GM23338 (cell line): ENCODE results near the gene NUP107. TPM values are rescaled to one million over a fixed set of nuclear protein-coding genes. Genes with fewer than 3 reads are reported as not detected.

Experiments used
- ATAC-seq: fragments of 200-7000 bp; cut with Tn5 transposase; 3 replicates; pipeline ENCODE4 v1.9.1; 2020
- DNase-seq: peaks from one replicate; pipeline ENCODE4 v3.0.0-alpha.2; 2015; ENCODE audit warnings: low spot score
- H2AFZ ChIP-seq: fragments of 200-600 bp; sonication (generic); 2 replicates; pipeline ENCODE4 v1.8.0; 2016; ENCODE audit warnings: antibody characterized with exemption, mild to moderate bottlenecking, moderate library complexity
- H3F3A ChIP-seq: fragments of 200-600 bp; sonication (generic); replicated peaks from 2 replicates; pipeline ENCODE4 v1.8.0; 2017; ENCODE audit warnings: antibody characterized with exemption, mixed run types, low read depth
- H3K27ac ChIP-seq: fragments of 200-600 bp; sonication (generic); 2 replicates; pipeline ENCODE4 v1.6.1; 2016; ENCODE audit warnings: low read depth
- H3K27me3 ChIP-seq: fragments of 200-600 bp; sonication (generic); 2 replicates; pipeline ENCODE4 v1.8.0; 2016; ENCODE audit warnings: mild to moderate bottlenecking, mixed run types, moderate library complexity; ENCODE audit not compliant: insufficient read depth
- H3K36me3 ChIP-seq: fragments of 200-600 bp; sonication (generic); 2 replicates; pipeline ENCODE4 v1.8.0; 2016; ENCODE audit warnings: mild to moderate bottlenecking; ENCODE audit not compliant: insufficient read depth
- H3K4me1 ChIP-seq: fragments of 200-600 bp; sonication (generic); 2 replicates; pipeline ENCODE4 v1.8.0; 2016; ENCODE audit warnings: mild to moderate bottlenecking, moderate library complexity; ENCODE audit not compliant: insufficient read depth
- H3K4me2 ChIP-seq: fragments of 200-600 bp; sonication (generic); 2 replicates; pipeline ENCODE4 v1.7.1; 2017; ENCODE audit warnings: mixed run types
- H3K4me3 ChIP-seq: fragments of 200-600 bp; sonication (generic); 2 replicates; pipeline ENCODE4 v1.6.1; 2016; ENCODE audit warnings: mixed run types
- H3K79me2 ChIP-seq: fragments of 200-600 bp; sonication (generic); replicated peaks from 2 replicates; pipeline ENCODE4 v1.8.0; 2017; ENCODE audit warnings: mild to moderate bottlenecking; ENCODE audit not compliant: insufficient read depth
- H3K9me2 ChIP-seq: fragments of 200-600 bp; sonication (generic); 2 replicates; pipeline ENCODE4 v1.8.0; 2017; ENCODE audit not compliant: insufficient read depth
- H4K20me1 ChIP-seq: fragments of 200-600 bp; sonication (generic); replicated peaks from 2 replicates; pipeline ENCODE4 v1.8.0; 2017; ENCODE audit warnings: mild to moderate bottlenecking; ENCODE audit not compliant: insufficient read depth
- H3K27ac Mint-ChIP-seq: 2 replicates; pipeline ENCODE4 v1.8.0; 2020; ENCODE audit warnings: inconsistent platforms, mild to moderate bottlenecking, moderate library complexity, mixed read lengths
- H3K27me3 Mint-ChIP-seq: 3 replicates; pipeline ENCODE4 v1.8.0; 2022; ENCODE audit warnings: low read depth, mild to moderate bottlenecking, moderate library complexity, mixed read lengths, inconsistent platforms; ENCODE audit not compliant: insufficient read depth, poor library complexity
- H3K36me3 Mint-ChIP-seq: 3 replicates; pipeline ENCODE4 v1.8.0; 2021; ENCODE audit warnings: low read depth, mild to moderate bottlenecking, inconsistent platforms, moderate library complexity, mixed read lengths
- H3K4me1 Mint-ChIP-seq: 3 replicates; pipeline ENCODE4 v1.8.0; 2020; ENCODE audit warnings: mild to moderate bottlenecking, inconsistent platforms, mixed read lengths
- H3K4me3 Mint-ChIP-seq: 3 replicates; pipeline ENCODE4 v1.8.0; 2021; ENCODE audit warnings: moderate library complexity, mild to moderate bottlenecking, inconsistent platforms, mixed read lengths
- H3K9me3 Mint-ChIP-seq: 3 replicates; pipeline ENCODE4 v1.8.0; 2020; ENCODE audit warnings: moderate library complexity, mild to moderate bottlenecking, inconsistent platforms, mixed read lengths
- CREB1 ChIP-seq: fragments of 250-450 bp; sonication (Bioruptor Pico); IDR thresholded peaks from 2 replicates; pipeline ENCODE4 v1.5.0; 2020; ENCODE audit warnings: low read depth, mild to moderate bottlenecking, moderate library complexity
- EZH2 ChIP-seq: fragments of 200-600 bp; sonication (generic); IDR thresholded peaks from one replicate; pipeline ENCODE4 v1.8.0; 2017; ENCODE audit warnings: antibody characterized with exemption, mild to moderate bottlenecking, low read depth; ENCODE audit not compliant: unreplicated experiment
- EZH2phosphoT487 ChIP-seq: fragments of 200-600 bp; sonication (generic); IDR thresholded peaks from one replicate; pipeline ENCODE4 v1.8.1; 2018; ENCODE audit warnings: antibody characterized with exemption; ENCODE audit not compliant: unreplicated experiment
- NANOG ChIP-seq: IDR thresholded peaks from 2 replicates; pipeline ENCODE4 v1.6.1; 2016; ENCODE audit warnings: antibody characterized with exemption, borderline replicate concordance
- POLR2AphosphoS5 ChIP-seq: IDR thresholded peaks from 2 replicates; pipeline ENCODE4 v1.6.1; 2016; ENCODE audit warnings: antibody characterized with exemption, low read depth
- polyA plus RNA-seq: library from polyadenylated mRNA; unstranded; fragments of >200 nt; fragmentation: Nextera tagmentation; extraction: Ambion mirVana; gene quantifications from 2 replicates; pipeline ENCODE4 v1.2.1, GENCODE V29; 2016
- total RNA-seq: library from RNA; depleted of rRNA; stranded (reverse); fragments of >200 nt; shearing (Covaris generic); gene quantifications from 2 replicates; pipeline ENCODE4 v1.2.3, GENCODE V29; 2014
- TF ChIP-seq, protein P1 (sequence below): fragments of 250-450 bp; sonication (Bioruptor Pico); IDR thresholded peaks from 2 replicates; pipeline ENCODE4 v1.5.0; 2020; ENCODE audit warnings: mild to moderate bottlenecking, moderate library complexity
- TF ChIP-seq, protein P2 (sequence below): IDR thresholded peaks from one replicate; pipeline ENCODE4 v1.6.1; 2018; ENCODE audit warnings: antibody characterized with exemption; ENCODE audit not compliant: unreplicated experiment

The NUP107 gene
- total and polyA plus RNA-seq, 2 experiments from 2014 or later: 123 to 152 TPM

DNA sequence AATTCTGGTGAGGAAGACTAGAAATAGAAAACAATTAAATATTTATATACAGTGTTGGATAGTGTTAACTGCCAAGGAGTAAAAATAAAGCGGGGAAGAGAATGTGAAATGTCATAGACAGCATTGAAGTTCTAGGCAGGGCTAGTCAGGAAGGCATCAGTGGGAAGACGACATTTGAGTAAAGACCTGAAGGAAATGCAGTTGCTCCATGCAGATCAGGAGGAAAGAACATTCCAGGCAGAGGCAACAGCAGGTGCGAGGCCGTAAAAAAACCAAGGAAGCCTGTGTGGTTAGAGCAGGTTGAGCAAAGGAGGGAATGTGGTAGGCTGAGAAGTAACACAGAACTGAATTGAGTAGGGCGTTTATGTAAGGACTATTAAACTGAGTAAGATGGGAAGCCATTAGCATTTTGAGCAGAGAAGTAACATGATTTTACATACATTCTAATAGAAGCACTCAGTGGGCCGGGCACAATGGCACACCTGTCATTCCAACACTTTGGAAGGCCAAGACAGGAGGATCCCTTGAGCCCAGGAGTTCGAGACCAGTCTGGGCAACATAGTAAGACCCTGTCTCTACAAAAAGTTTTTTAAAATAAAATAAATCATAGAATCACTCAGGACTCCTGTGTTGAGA lies 74.1 kb downstream of the NUP107 start:
- peaks cover 1% of the 10 kb centered on the region for H3K27me3 Mint-ChIP-seq
- Histone ChIP-seq H3K4me3 (no peak overlapping the region), H3K27ac (no peak overlapping the region), H3K27me3 (no peaks in the 10 kb centered on the region), H3K9me2 (no peaks in the 10 kb centered on the region), H2AFZ (no peak overlapping the region), H4K20me1 (0 out of 2 replicates have a peak, but pooled peaks cover 6% of the 10 kb centered on the region), H3K4me1 (no peaks in the 10 kb centered on the region), H3K79me2 (no peaks in the 10 kb centered on the region), H3K4me2 (no peak overlapping the region), H3K36me3 (peaks cover 18% of the 10 kb centered on the region; the same call in 1 of the 2 replicates), H3F3A (no peaks in the 10 kb centered on the region)
- H3K9me3 Mint-ChIP-seq: no peaks in the 10 kb centered on the region
- peaks cover 41% of the 10 kb centered on the region for H3K36me3 Mint-ChIP-seq
- DNase-seq (no peak), ATAC-seq (no peak)
- 0 out of 3 replicates have a peak, but pooled peaks cover 5% of the 10 kb centered on the region for H3K4me1 Mint-ChIP-seq
- H3K4me3 Mint-ChIP-seq: no peak overlapping the region
- no peak overlapping the region for H3K27ac Mint-ChIP-seq
- TF ChIP-seq EZH2: no peak

DNA sequence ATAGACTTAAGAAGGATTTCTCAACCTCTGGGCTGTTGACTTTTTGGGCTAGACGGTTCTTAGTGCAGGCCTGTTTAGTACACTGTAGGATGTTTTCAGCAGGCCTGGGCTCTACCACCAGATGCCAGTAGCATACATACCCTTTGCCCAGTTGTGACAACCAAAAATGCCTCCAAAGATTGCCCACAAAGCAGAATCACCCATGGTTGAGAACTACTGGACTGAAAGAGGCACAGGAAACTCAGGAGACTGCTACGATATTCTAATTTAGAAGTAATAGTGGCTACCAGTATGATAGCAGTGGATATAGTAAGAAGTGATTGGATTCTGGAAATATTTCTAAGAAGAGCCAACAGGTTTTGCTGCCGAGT lies 74.6 kb downstream of the NUP107 start:
- Histone ChIP-seq H2AFZ (no peak overlapping the region), H4K20me1 (0 out of 2 replicates have a peak, but pooled peaks cover 6% of the 10 kb centered on the region), H3K4me1 (no peaks in the 10 kb centered on the region), H3K9me2 (no peaks in the 10 kb centered on the region), H3K27ac (no peak overlapping the region), H3K4me3 (no peak overlapping the region), H3K36me3 (peaks cover 18% of the 10 kb centered on the region; the same call in 1 of the 2 replicates), H3K79me2 (no peaks in the 10 kb centered on the region), H3K27me3 (no peaks in the 10 kb centered on the region), H3F3A (no peaks in the 10 kb centered on the region), H3K4me2 (no peak overlapping the region)
- H3K27me3 Mint-ChIP-seq: peaks cover 1% of the 10 kb centered on the region
- H3K4me1 Mint-ChIP-seq: 0 out of 3 replicates have a peak, but pooled peaks cover 5% of the 10 kb centered on the region
- no peak overlapping the region for H3K4me3 Mint-ChIP-seq
- no peak for DNase-seq
- TF ChIP-seq NANOG (no peak), POLR2AphosphoS5 (no peak), EZH2phosphoT487 (no peak), CREB1 (no peak)
- TF ChIP-seq, protein P1, sequence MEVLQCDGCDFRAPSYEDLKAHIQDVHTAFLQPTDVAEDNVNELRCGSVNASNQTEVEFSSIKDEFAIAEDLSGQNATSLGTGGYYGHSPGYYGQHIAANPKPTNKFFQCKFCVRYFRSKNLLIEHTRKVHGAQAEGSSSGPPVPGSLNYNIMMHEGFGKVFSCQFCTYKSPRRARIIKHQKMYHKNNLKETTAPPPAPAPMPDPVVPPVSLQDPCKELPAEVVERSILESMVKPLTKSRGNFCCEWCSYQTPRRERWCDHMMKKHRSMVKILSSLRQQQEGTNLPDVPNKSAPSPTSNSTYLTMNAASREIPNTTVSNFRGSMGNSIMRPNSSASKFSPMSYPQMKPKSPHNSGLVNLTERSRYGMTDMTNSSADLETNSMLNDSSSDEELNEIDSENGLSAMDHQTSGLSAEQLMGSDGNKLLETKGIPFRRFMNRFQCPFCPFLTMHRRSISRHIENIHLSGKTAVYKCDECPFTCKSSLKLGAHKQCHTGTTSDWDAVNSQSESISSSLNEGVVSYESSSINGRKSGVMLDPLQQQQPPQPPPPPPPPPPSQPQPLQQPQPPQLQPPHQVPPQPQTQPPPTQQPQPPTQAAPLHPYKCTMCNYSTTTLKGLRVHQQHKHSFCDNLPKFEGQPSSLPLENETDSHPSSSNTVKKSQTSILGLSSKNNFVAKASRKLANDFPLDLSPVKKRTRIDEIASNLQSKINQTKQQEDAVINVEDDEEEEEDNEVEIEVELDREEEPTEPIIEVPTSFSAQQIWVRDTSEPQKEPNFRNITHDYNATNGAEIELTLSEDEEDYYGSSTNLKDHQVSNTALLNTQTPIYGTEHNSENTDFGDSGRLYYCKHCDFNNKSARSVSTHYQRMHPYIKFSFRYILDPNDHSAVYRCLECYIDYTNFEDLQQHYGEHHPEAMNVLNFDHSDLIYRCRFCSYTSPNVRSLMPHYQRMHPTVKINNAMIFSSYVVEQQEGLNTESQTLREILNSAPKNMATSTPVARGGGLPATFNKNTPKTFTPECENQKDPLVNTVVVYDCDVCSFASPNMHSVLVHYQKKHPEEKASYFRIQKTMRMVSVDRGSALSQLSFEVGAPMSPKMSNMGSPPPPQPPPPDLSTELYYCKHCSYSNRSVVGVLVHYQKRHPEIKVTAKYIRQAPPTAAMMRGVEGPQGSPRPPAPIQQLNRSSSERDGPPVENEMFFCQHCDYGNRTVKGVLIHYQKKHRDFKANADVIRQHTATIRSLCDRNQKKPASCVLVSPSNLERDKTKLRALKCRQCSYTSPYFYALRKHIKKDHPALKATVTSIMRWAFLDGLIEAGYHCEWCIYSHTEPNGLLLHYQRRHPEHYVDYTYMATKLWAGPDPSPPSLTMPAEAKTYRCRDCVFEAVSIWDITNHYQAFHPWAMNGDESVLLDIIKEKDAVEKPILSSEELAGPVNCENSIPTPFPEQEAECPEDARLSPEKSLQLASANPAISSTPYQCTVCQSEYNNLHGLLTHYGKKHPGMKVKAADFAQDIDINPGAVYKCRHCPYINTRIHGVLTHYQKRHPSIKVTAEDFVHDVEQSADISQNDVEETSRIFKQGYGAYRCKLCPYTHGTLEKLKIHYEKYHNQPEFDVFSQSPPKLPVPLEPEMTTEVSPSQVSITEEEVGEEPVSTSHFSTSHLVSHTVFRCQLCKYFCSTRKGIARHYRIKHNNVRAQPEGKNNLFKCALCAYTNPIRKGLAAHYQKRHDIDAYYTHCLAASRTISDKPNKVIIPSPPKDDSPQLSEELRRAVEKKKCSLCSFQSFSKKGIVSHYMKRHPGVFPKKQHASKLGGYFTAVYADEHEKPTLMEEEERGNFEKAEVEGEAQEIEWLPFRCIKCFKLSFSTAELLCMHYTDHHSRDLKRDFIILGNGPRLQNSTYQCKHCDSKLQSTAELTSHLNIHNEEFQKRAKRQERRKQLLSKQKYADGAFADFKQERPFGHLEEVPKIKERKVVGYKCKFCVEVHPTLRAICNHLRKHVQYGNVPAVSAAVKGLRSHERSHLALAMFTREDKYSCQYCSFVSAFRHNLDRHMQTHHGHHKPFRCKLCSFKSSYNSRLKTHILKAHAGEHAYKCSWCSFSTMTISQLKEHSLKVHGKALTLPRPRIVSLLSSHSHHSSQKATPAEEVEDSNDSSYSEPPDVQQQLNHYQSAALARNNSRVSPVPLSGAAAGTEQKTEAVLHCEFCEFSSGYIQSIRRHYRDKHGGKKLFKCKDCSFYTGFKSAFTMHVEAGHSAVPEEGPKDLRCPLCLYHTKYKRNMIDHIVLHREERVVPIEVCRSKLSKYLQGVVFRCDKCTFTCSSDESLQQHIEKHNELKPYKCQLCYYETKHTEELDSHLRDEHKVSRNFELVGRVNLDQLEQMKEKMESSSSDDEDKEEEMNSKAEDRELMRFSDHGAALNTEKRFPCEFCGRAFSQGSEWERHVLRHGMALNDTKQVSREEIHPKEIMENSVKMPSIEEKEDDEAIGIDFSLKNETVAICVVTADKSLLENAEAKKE (CRISPR knock-in tag): no peak
- TF ChIP-seq, protein P2, sequence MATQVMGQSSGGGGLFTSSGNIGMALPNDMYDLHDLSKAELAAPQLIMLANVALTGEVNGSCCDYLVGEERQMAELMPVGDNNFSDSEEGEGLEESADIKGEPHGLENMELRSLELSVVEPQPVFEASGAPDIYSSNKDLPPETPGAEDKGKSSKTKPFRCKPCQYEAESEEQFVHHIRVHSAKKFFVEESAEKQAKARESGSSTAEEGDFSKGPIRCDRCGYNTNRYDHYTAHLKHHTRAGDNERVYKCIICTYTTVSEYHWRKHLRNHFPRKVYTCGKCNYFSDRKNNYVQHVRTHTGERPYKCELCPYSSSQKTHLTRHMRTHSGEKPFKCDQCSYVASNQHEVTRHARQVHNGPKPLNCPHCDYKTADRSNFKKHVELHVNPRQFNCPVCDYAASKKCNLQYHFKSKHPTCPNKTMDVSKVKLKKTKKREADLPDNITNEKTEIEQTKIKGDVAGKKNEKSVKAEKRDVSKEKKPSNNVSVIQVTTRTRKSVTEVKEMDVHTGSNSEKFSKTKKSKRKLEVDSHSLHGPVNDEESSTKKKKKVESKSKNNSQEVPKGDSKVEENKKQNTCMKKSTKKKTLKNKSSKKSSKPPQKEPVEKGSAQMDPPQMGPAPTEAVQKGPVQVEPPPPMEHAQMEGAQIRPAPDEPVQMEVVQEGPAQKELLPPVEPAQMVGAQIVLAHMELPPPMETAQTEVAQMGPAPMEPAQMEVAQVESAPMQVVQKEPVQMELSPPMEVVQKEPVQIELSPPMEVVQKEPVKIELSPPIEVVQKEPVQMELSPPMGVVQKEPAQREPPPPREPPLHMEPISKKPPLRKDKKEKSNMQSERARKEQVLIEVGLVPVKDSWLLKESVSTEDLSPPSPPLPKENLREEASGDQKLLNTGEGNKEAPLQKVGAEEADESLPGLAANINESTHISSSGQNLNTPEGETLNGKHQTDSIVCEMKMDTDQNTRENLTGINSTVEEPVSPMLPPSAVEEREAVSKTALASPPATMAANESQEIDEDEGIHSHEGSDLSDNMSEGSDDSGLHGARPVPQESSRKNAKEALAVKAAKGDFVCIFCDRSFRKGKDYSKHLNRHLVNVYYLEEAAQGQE: no peak
- H3K36me3 Mint-ChIP-seq: peaks cover 36% of the 10 kb centered on the region
- H3K27ac Mint-ChIP-seq: no peak overlapping the region
- H3K9me3 Mint-ChIP-seq: no peaks in the 10 kb centered on the region
- no peak for ATAC-seq
